Endothelial cell of umbilical vein (primary cell): Measurements from ENCODE around the gene TYW1. TPM values are rescaled to one million over a fixed set of nuclear protein-coding genes. Genes with fewer than 3 reads are reported as not detected.
A peak's percentile ranks its signal among the peaks of the same experiment; 100 is the strongest.
"Not testable (repeated sequence)": the region's sequence is repeated elsewhere in the genome, so short reads cannot be mapped to it uniquely, and the experiment has no call there.

Experiments used
- BruUV-seq: library from RNA; stranded (reverse); fragments of 400-500 nt; replicated peaks from 2 replicates; lab custom pipeline; 2021; lab: Mats Ljungman, UMichigan
- CTCF ChIA-PET: fragments of 300-600, 350-600 bp; sonication (Branson Sonifier 250); formaldehyde crosslinking; loops from one replicate; lab custom pipeline; 2021; ENCODE audit warnings: antibody characterized with exemption, inconsistent platforms; lab: Charles Lee
- POLR2A ChIA-PET: fragments of 300-600, 350-600 bp; sonication (Branson Sonifier 250); formaldehyde crosslinking; loops from one replicate; lab custom pipeline; 2021; ENCODE audit warnings: antibody characterized with exemption, inconsistent platforms; lab: Charles Lee
- DNase-seq: peaks from one replicate; pipeline ENCODE4 v3.0.0-alpha.2; 2011; ENCODE audit warnings: low read depth, low spot score
- FAIRE-seq: peaks from 2 replicates; lab custom pipeline; 2011; peaks lifted over from hg19 to GRCh38; lab: Jason Lieb, UNC
- H2AFZ ChIP-seq: 2 replicates; pipeline ENCODE4 v1.6.0; 2012; ENCODE audit warnings: low read depth, low read length, control low read depth, inconsistent platforms
- H3K27ac ChIP-seq: 2 replicates; pipeline ENCODE4 v1.5.1; 2011; ENCODE audit warnings: low read depth, mild to moderate bottlenecking, control low read depth, low read length, moderate library complexity; ENCODE audit not compliant: insufficient read depth
- H3K27me3 ChIP-seq, 2 experiments: 2 replicates each; pipeline versions ENCODE4 v1.6.0 to v1.6.1; 2011; ENCODE audit warnings: low read length in 2 of 2, mixed read lengths in 1 of 2; ENCODE audit not compliant: control insufficient read depth in 2 of 2, insufficient read depth in 2 of 2
- H3K36me3 ChIP-seq, 2 experiments: 2 replicates in 1 of 2; 3 replicates in 1 of 2; pipeline ENCODE4 v1.5.1; 2011; ENCODE audit warnings: low read length in 2 of 2, mild to moderate bottlenecking in 1 of 2, moderate library complexity in 1 of 2; ENCODE audit not compliant: control insufficient read depth in 2 of 2, insufficient read depth in 2 of 2; ENCODE audit errors: extremely low read depth in 1 of 2
- H3K4me1 ChIP-seq: 3 replicates; pipeline ENCODE4 v1.5.1; 2011; ENCODE audit warnings: mild to moderate bottlenecking, low read length; ENCODE audit not compliant: control insufficient read depth, insufficient read depth; ENCODE audit errors: extremely low read depth
- H3K4me2 ChIP-seq: 2 replicates; pipeline ENCODE4 v1.6.1; 2011; ENCODE audit warnings: low read length, control low read depth, mixed read lengths; ENCODE audit not compliant: insufficient read depth
- H3K4me3 ChIP-seq, 3 experiments: fragments of 200-600 bp in 1 of 3; sonication (generic), shearing (Covaris generic) in 1 of 3; replicated peaks in 1 of 3; 2 replicates each; pipeline ENCODE4 v1.5.1; 2011 to 2016; ENCODE audit warnings: control low read depth in 3 of 3, low read length in 3 of 3, mild to moderate bottlenecking in 2 of 3, inconsistent platforms in 1 of 3, low read depth in 1 of 3, moderate library complexity in 1 of 3; ENCODE audit not compliant: insufficient read depth in 1 of 3
- H3K79me2 ChIP-seq: 2 replicates; pipeline ENCODE4 v1.6.0; 2012; ENCODE audit warnings: low read length, inconsistent platforms; ENCODE audit not compliant: control insufficient read depth, insufficient read depth
- H3K9ac ChIP-seq: replicated peaks from 2 replicates; pipeline ENCODE3; 2011; ENCODE audit warnings: low read length, control low read depth; ENCODE audit not compliant: insufficient read depth; ENCODE audit errors: extremely low read depth
- H3K9me1 ChIP-seq: replicated peaks from 3 replicates; pipeline ENCODE4 v1.6.0; 2011; ENCODE audit warnings: mild to moderate bottlenecking, low read length; ENCODE audit not compliant: control insufficient read depth, insufficient read depth; ENCODE audit errors: extremely low read depth
- H3K9me3 ChIP-seq: replicated peaks from 2 replicates; pipeline ENCODE4 v1.5.1; 2012; ENCODE audit warnings: low read length, inconsistent platforms; ENCODE audit not compliant: control insufficient read depth, insufficient read depth
- H4K20me1 ChIP-seq: replicated peaks from 2 replicates; pipeline ENCODE3; 2011; ENCODE audit warnings: mild to moderate bottlenecking, low read length; ENCODE audit not compliant: control insufficient read depth, insufficient read depth; ENCODE audit errors: extremely low read depth
- FOS ChIP-seq: IDR thresholded peaks from 2 replicates; pipeline ENCODE4 v1.6.1; 2011; ENCODE audit warnings: mild to moderate bottlenecking, low read length, moderate library complexity, borderline replicate concordance; ENCODE audit not compliant: insufficient read depth
- JUN ChIP-seq: IDR thresholded peaks from 2 replicates; pipeline ENCODE4 v1.6.1; 2011; ENCODE audit warnings: borderline replicate concordance, low read depth; ENCODE audit not compliant: insufficient read length, insufficient read depth
- POLR2AphosphoS5 ChIP-seq: IDR thresholded peaks from 2 replicates; pipeline ENCODE4 v1.6.1; 2012; ENCODE audit warnings: low read depth, mild to moderate bottlenecking, control low read depth, low read length, moderate library complexity; ENCODE audit not compliant: insufficient read depth
- dilution Hi-C: fragments of 300-500 bp; cut with MboI; formaldehyde crosslinking; loops from one replicate; pipeline ENCODE4 v1.15.0; 2019; ENCODE audit warnings: low sequenced_read_pairs; ENCODE audit not compliant: extremely low pct_ligation_motif_present
- intact Hi-C: fragments of 100-400 bp; cut with micrococcal nuclease; formaldehyde crosslinking; loops from one replicate; pipeline ENCODE4 v1.10.0; 2022
- polyA plus RNA-seq, 4 experiments: library from polyadenylated mRNA; depleted of rRNA in 3 of 4; stranded (reverse) in 3 of 4; unstranded in 1 of 4; fragments of >200 nt; gene quantifications; 2 replicates each; pipeline versions ENCODE4 v1.2.1 to v1.2.3, GENCODE V29; 2011 to 2012; ENCODE audit warnings: missing spikeins in 1 of 4
- total RNA-seq: library from RNA; stranded (reverse); gene quantifications from 2 replicates; pipeline ENCODE4 v1.2.3, GENCODE V29; 2021
- TF ChIP-seq, protein P1 (sequence below), 2 donors: IDR thresholded peaks; 1 replicate in 1 of 2; 2 replicates in 1 of 2; pipeline ENCODE4 v1.5.1; 2011; ENCODE audit warnings: low read length in 2 of 2, mild to moderate bottlenecking in 2 of 2, moderate library complexity in 2 of 2, control low read depth in 1 of 2, inconsistent platforms in 1 of 2, low read depth in 1 of 2; ENCODE audit not compliant: insufficient read depth in 1 of 2; ENCODE audit errors: extremely low read depth in 1 of 2
- TF ChIP-seq, protein P2 (sequence below): IDR thresholded peaks from 2 replicates; pipeline ENCODE4 v1.6.1; 2011; ENCODE audit not compliant: insufficient read depth, insufficient read length

TYW1 gene
- total and polyA plus RNA-seq, 2 donors (not counting 3 experiments of a cell fraction or from before 2014, with no cell fraction given): 7.7 to 15.9 TPM

- H3K4me3 ChIP-seq, H3K9me3 ChIP-seq, H2AFZ ChIP-seq, H3K4me2 ChIP-seq, H3K9me1 ChIP-seq, BruUV-seq, H3K27me3 ChIP-seq, DNase-seq, H3K36me3 ChIP-seq, intact Hi-C loops, dilution Hi-C loops, FAIRE-seq, H3K4me1 ChIP-seq, POLR2A ChIA-PET, H3K27ac ChIP-seq, H4K20me1 ChIP-seq, H3K79me2 ChIP-seq, CTCF ChIA-PET, H3K9ac ChIP-seq: not testable (repeated sequence)
Measured at GRCh38 chr7:67017971-67018370, 21.3 kb downstream of the TYW1 start.

DNA sequence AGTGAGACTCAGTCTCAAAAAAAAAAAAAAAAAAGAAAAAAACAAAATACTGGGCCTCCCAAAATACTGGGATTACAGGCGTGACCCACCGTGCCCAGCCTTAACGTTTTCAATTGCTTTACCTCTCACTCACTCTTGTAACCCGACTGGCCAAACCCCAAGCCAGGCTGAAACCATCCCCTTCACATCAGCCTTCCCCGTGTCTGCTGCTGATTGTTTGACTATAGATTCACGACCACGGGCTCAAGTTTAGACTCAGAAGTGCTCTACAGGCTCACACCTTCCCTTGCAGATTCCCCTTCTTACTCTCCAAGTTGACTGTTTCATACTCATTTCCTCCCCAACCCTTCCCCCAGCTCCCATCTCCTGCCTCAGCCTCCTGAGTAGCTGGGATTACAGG lies 22.3 kb downstream of the TYW1 start:
- H4K20me1 ChIP-seq: no peaks in the 10 kb centered on the region
- BruUV-seq: no TSS peak
- no peak overlapping the region for H3K4me3 ChIP-seq
- H3K27ac ChIP-seq: no peak overlapping the region
- dilution Hi-C loops (no loop called here), intact Hi-C loops (no loop called here)
- H3K4me1 ChIP-seq: no peaks in the 10 kb centered on the region
- peaks cover 0 to 6% of the 10 kb centered on the region in 2 experiments for H3K36me3 ChIP-seq
- TF ChIP-seq, protein P1, sequence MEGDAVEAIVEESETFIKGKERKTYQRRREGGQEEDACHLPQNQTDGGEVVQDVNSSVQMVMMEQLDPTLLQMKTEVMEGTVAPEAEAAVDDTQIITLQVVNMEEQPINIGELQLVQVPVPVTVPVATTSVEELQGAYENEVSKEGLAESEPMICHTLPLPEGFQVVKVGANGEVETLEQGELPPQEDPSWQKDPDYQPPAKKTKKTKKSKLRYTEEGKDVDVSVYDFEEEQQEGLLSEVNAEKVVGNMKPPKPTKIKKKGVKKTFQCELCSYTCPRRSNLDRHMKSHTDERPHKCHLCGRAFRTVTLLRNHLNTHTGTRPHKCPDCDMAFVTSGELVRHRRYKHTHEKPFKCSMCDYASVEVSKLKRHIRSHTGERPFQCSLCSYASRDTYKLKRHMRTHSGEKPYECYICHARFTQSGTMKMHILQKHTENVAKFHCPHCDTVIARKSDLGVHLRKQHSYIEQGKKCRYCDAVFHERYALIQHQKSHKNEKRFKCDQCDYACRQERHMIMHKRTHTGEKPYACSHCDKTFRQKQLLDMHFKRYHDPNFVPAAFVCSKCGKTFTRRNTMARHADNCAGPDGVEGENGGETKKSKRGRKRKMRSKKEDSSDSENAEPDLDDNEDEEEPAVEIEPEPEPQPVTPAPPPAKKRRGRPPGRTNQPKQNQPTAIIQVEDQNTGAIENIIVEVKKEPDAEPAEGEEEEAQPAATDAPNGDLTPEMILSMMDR (IDR thresholded peaks at IDR 0.05; ENCODE audit: extremely low read depth in 1 of 2, insufficient read depth in 1 of 2, low read depth in 1 of 2, low read length in 2 of 2): no peak
- TF ChIP-seq, protein P2, sequence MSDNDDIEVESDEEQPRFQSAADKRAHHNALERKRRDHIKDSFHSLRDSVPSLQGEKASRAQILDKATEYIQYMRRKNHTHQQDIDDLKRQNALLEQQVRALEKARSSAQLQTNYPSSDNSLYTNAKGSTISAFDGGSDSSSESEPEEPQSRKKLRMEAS: no peak
- TF ChIP-seq JUN (no peak), POLR2AphosphoS5 (no peak), FOS (no peak)
- H2AFZ ChIP-seq: no peak overlapping the region
- no peaks in the 10 kb centered on the region for H3K79me2 ChIP-seq
- DNase-seq (no peak), FAIRE-seq (peak; percentile 50)
- no peaks in the 10 kb centered on the region for H3K27me3 ChIP-seq
- no peak overlapping the region for H3K9ac ChIP-seq
- CTCF ChIA-PET: interaction anchor here (1.5 kb wide), 1 partner anchor 21 kb away, joined by 3 read pairs; no protein-coding TSS in a partner anchor
- no peak overlapping the region for H3K4me2 ChIP-seq
- H3K9me3 ChIP-seq: no peaks in the 10 kb centered on the region
- no peaks in the 10 kb centered on the region for H3K9me1 ChIP-seq
- POLR2A ChIA-PET: no interaction called here
